Right cardiac atrium (tissue), 5 donors: Measurements from ENCODE around the gene S100A9. TPM values are rescaled to one million over a fixed set of nuclear protein-coding genes. Genes with fewer than 3 reads are reported as not detected.
"Not testable (repeated sequence)": the region's sequence is repeated elsewhere in the genome, so short reads cannot be mapped to it uniquely, and the experiment has no call there.

ENCODE experiments used
- ATAC-seq, 2 donors: fragments of 200-7000 bp; cut with Tn5 transposase; one replicate each; pipeline versions ENCODE4 v1.8.0 to v1.9.1; 2020; ENCODE audit warnings: moderate library complexity in 2 of 2, mild to moderate bottlenecking in 1 of 2
- DNase-seq, 3 donors: peaks; one replicate each; pipeline ENCODE4 v3.0.0-alpha.2; 2020
- H3K27ac ChIP-seq: one replicate; pipeline ENCODE4 v1.5.1; 2013; ENCODE audit warnings: mild to moderate bottlenecking, low read length, control low read depth, moderate library complexity
- H3K27me3 ChIP-seq: one replicate; pipeline ENCODE4 v1.6.1; 2013; ENCODE audit not compliant: control insufficient read depth, insufficient read depth
- H3K4me1 ChIP-seq: one replicate; pipeline ENCODE4 v1.6.1; 2013; ENCODE audit warnings: low read length; ENCODE audit not compliant: control insufficient read depth, insufficient read depth
- H3K4me3 ChIP-seq: one replicate; pipeline ENCODE4 v1.5.1; 2013; ENCODE audit warnings: low read length, control low read depth
- H3K9me3 ChIP-seq: one replicate; pipeline ENCODE4 v1.6.1; 2013; ENCODE audit warnings: low read length; ENCODE audit not compliant: control insufficient read depth
- WGBS: extraction: QIAGEN DNeasy Blood & Tissue Kit; methylation state at CpG from one replicate; pipeline ENCODE4 v1.1.7; 2013; 5-methylcytosine and 5-hydroxymethylcytosine counted together
- intact Hi-C, 4 donors: fragments of 100-400 bp; cut with DNase I; formaldehyde crosslinking; loops; one replicate each; pipeline versions ENCODE4 v1.11.0 to v1.14.0; 2022 to 2023
- long read RNA-seq, 4 donors: library from polyadenylated mRNA; unstranded; transcript quantifications; one replicate each; pipeline ENCODE4 v2.0.0, GENCODE V29; 2020 to 2021
- polyA plus RNA-seq: library from polyadenylated mRNA; stranded (reverse); fragments of 200-250 nt; gene quantifications from one replicate; pipeline ENCODE4 v1.2.3, GENCODE V29; 2013
- total RNA-seq, 4 donors: library from RNA; stranded (reverse); fragmentation: NEBNext Ultra II Directional; extraction: Animal tissue kit (Norgen Biotek cat#: 25700); gene quantifications; one replicate each; pipeline ENCODE4 v1.2.1, GENCODE V29; 2021
- donor health status: healthy with polysubstance abuse.
- donor health status: DM: no; HTN: yes; CAD: no.
- donor health status: DM: no; HTN: no; CAD: no.
- donor health status: DM: no; HTN: yes; CAD: no; lungs with severe emphysema.
- donor health status: DM: yes; HTN: yes; CAD: no.

Gene S100A9
- total RNA-seq: 100 to 1,000 TPM in 3 of 4 donors, 10 to 100 TPM in 1; 48.6 to 167 (median 142) TPM
- 69.9 TPM for polyA plus RNA-seq
- long read RNA-seq, donor 1, transcript S100A9-201 (3 exons, 577 nt): major isoform, 5 of 8 reads
- long read RNA-seq, donor 1, partial matches to known transcripts: 3 of 8 reads
- long read RNA-seq, donor 1, other reads (novel, unspliced or antisense): 0 of 8 reads
- long read RNA-seq, donor 2, transcript S100A9-201 (3 exons, 577 nt): major isoform, 6 of 8 reads
- long read RNA-seq, donor 2, partial matches to known transcripts: 2 of 8 reads
- long read RNA-seq, donor 2, other reads (novel, unspliced or antisense): 0 of 8 reads
- long read RNA-seq, donor 3, partial matches to known transcripts: 1 of 1 reads
- long read RNA-seq, donor 3, other reads (novel, unspliced or antisense): 0 of 1 reads
- long read RNA-seq, donor 4, partial matches to known transcripts: 3 of 3 reads
- long read RNA-seq, donor 4, other reads (novel, unspliced or antisense): 0 of 3 reads

DNA sequence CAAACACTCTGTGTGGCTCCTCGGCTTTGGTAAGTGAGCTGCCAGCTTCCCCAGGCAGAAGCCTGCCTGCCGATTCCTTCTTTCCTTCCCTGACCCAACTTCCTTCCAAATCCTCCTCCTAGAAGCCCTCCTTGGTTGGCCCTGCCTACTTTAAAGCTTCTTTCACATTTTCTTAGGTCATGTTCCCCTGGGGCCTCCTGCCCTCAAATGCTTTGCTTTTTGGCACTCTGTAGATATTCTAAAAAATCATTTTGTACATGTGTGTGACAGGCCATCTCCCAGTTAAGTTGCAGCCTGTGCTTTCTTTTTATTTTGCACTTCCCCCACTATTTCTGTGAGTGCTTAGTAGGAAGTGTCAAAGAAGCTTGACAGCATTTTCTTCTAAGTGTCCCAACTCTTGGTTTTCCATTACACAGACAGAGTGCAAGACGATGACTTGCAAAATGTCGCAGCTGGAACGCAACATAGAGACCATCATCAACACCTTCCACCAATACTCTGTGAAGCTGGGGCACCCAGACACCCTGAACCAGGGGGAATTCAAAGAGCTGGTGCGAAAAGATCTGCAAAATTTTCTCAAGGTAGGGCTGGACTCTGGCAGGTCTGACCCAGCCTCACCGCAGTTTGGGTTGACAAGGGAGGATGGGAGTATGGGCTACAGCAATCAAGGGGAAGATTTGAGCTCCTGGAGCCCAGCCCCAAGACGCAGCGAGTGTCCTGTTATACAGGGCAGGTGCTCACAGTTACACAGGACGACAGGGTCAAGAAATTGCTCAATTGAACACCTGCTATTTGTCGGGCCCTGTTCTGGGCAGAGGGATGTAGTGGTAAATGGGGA is at the start of gene S100A9:
Gene S100A9 (plus strand): TSS at position 2 of the 838 bp plus-strand sequence. CDS start 430 bp downstream, at position 432.
- intact Hi-C loops: no loop called here
- H3K27ac ChIP-seq: no peak within 1 kb of the TSS
- whole genome bisulfite sequencing: 76% methylated on average over 11 of the region's 11 CpGs

DNA sequence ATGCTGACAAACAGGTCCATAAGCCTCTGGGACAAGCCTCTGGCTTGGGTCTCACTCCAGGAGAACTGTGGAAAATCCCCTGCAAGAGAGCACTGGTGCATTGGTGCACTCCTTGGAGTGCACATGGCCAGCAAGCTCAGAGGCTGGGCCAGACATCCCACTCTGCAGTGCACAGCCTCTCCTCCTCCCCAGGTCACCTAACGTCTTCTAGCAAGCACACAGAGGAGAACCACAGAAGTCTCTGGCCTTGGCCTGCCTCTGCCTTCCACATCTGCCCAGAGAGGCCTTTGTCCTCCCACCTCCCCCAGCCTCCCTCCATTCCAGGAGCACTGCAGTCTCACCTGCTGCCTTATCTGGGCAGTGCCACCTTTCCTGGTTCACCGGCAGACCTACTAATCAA is 49.1 kb upstream of the S100A9 start:
- intact Hi-C loops: no loop called here
- Histone ChIP-seq H3K27me3 (no peaks in the 10 kb centered on the region), H3K9me3 (no peaks in the 10 kb centered on the region), H3K4me1 (no peaks in the 10 kb centered on the region), H3K4me3 (no peak overlapping the region), H3K27ac (no peak overlapping the region)
- DNase-seq: no peak
- 72% methylated on average over 2 of the region's 2 CpGs for WGBS
- no peak for ATAC-seq

More for the DNA sequence above, at the start of gene S100A9:
- H3K9me3 ChIP-seq: no peaks in the 10 kb centered on the region
- DNase-seq (no peak), ATAC-seq (no peak)
- H3K4me3 ChIP-seq: no peak within 1 kb of the TSS
- no peaks in the 10 kb centered on the region for H3K27me3 ChIP-seq
- H3K4me1 ChIP-seq: no peaks in the 10 kb centered on the region

DNA sequence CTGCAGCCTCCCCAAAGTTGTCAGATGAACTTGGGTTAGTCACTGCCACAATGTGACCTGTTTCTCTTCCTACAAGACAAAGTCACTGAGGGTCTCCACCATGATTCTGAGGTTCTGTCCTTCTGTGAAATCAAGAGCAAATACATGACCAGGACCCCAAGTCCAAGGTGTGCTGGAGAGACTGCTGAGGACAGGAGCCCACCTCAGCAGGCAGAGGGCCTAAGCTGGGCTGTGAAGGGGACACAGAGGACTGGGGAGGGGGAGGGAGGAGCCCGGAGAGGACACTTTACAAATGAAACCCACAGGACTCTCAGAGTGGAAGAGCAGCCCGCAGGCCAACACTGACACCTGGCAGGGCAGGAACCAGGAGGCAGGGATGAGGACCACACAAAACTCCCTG is 48.2 kb upstream of the S100A9 start:
- WGBS: 81% methylated on average over 2 of the region's 2 CpGs
- no peaks in the 10 kb centered on the region for H3K9me3 ChIP-seq
- intact Hi-C loops: no loop called here
- ATAC-seq: no peak
- no peak overlapping the region for H3K27ac ChIP-seq
- no peak for DNase-seq
- no peaks in the 10 kb centered on the region for H3K4me1 ChIP-seq
- H3K4me3 ChIP-seq: no peak overlapping the region
- H3K27me3 ChIP-seq: no peaks in the 10 kb centered on the region

DNA sequence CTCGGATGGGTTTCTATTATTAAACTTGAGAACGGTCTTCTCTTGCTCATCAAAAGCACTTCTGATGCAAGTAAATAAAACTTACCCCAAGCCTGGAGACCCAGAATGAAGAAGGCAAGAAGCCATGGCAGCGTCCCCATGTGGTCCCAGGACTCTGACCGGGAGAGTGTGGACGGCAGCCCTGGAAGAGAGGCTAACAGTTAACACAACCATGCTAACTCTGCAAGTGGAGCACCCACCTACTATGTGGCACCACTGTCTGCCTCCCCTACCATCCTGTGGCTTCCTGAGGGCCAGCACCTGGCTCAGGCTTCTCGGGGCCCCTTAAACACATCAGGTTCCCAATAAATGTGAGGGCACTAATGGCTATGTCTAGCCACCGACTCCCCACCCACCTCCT is 47.1 kb upstream of the S100A9 start:
- no peak for DNase-seq
- H3K27me3 ChIP-seq: no peaks in the 10 kb centered on the region
- 64% methylated on average over 7 of the region's 7 CpGs for WGBS
- ATAC-seq: no peak
- no peak overlapping the region for H3K4me3 ChIP-seq
- H3K27ac ChIP-seq: no peak overlapping the region
- H3K4me1 ChIP-seq: no peaks in the 10 kb centered on the region
- no peaks in the 10 kb centered on the region for H3K9me3 ChIP-seq
- intact Hi-C loops: no loop called here

DNA sequence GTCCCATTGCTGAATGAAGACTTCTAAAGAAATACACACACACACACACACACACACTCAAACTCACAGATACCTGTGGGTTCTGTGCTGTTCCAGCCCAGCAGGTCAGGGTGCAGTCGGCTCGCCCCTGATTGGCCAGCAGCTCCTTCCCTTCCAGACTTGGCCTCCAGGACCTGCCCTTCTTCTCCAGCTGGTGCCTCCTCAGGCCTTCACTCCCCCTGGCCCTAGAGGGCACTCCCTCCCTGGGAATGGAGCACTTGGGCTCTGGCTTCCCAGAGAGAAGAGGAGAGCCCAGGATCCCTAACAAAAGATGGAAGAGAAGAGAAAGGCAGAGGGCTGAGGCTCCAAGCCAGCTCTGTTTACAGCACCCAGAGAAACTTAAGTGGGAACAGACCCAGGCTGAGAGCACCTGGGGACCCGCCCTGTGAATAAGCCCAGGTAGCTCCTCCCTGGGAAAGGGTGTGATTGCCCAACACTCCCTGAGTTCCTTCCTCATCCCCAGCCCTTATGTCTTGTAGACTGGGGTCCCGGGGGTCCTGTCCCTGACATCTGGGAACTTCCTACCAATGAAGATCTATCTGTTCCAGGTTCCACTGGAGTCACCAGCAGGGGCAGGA is 45.0 kb upstream of the S100A9 start, which contains the start of gene PGLYRP3:
Gene PGLYRP3 (minus strand): TSS at position 383 of the 617 bp plus-strand sequence. CDS start 2,287 bp downstream, outside the sequence.
- intact Hi-C loops: no loop called here
- H3K4me1 ChIP-seq: no peaks in the 10 kb centered on the region
- H3K27me3 ChIP-seq: no peaks in the 10 kb centered on the region
- no peaks in the 10 kb centered on the region for H3K9me3 ChIP-seq
- ATAC-seq (no peak), DNase-seq (no peak)
- no peak within 1 kb of the TSS for H3K4me3 ChIP-seq
- no peak within 1 kb of the TSS for H3K27ac ChIP-seq
- 78% methylated on average over 4 of the region's 4 CpGs for WGBS

DNA sequence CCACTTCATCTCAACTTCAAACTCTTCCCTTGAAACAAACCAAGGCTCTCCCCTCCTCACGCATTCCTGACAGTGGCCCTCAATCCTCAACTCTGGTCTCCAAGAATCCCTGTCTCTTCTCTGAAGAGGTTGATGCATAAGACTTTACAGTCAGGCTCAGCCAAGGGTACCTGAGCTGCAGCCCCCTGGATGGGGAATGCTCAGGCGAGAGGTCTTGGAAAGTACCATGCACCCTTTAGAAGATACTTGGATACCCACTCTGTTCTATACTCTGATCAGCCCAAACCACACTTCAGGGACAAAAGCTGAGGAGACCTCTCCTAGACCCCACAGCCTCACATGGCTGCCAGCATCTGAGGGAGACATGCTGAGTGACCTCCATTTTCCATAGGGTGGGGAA is 44.4 kb upstream of the S100A9 start:
- ATAC-seq: no peak
- H3K9me3 ChIP-seq: no peaks in the 10 kb centered on the region
- H3K27ac ChIP-seq: no peak overlapping the region
- no peaks in the 10 kb centered on the region for H3K27me3 ChIP-seq
- intact Hi-C loops: no loop called here
- DNase-seq: no peak
- H3K4me1 ChIP-seq: no peaks in the 10 kb centered on the region
- WGBS: 86% methylated on average over 2 of the region's 2 CpGs
- no peak overlapping the region for H3K4me3 ChIP-seq

DNA sequence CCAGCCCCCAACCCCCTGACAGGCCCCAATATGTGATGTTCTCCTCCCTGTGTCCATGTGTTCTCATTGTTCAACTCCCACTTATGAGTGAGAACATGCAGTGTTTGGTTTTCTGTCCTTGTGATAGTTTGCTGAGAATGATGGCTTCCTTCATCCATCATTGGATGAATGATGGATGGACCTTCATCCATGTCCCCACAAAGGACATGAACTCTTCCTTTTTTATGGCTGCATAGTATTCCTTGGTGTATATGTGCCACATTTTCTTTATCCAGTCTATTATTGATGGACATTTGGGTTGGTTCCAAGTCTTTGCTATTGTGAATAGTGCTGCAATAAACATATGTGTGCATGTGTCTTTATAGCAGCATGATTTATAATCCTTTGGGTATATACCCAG is 43.3 kb upstream of the S100A9 start:
- H3K27me3 ChIP-seq, H3K4me1 ChIP-seq, DNase-seq, H3K4me3 ChIP-seq, intact Hi-C loops, H3K9me3 ChIP-seq, H3K27ac ChIP-seq, ATAC-seq: not testable (repeated sequence)

DNA sequence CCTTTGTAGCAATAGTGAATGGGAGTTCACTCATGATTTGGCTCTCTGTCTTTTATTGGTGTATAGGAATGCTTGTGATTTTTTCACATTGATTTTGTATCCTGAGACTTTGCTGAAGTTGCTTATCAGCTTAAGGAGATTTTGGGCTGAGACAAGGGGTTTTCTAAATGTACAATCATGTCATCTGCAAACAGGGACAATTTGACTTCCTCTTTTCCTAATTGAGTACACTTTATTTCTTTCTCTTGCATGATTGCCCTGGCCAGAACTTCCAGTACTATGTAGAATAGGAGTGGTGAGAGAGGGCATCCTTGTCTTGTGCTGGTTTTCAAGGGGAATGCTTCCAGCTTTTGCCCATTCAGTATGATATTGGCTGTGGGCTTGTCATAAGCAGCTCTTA is 41.6 kb upstream of the S100A9 start:
- H3K4me1 ChIP-seq, DNase-seq, ATAC-seq, H3K9me3 ChIP-seq, H3K27me3 ChIP-seq, H3K4me3 ChIP-seq, intact Hi-C loops, H3K27ac ChIP-seq: not testable (repeated sequence)

DNA sequence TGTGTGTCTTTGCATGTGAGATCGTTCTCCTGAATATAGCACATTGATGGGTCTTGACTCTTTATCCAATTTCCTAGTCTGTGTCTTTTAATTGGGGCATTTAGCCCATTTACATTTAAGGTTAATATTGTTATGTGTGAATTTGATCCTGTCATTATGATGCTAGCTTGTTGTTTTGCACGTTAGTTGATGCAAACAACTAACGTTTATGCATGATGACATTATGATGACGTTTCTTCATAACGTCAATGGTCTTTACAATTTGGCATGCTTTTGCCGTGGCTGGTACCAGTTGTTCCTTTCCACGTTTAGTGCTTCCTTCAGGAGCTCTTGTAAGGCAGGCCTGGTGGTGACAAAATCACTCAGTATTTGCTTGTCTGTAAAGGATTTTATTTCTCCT is 39.5 kb upstream of the S100A9 start:
- 88% methylated on average over 7 of the region's 7 CpGs for WGBS
- DNase-seq, ATAC-seq, intact Hi-C loops, H3K4me3 ChIP-seq, H3K4me1 ChIP-seq, H3K9me3 ChIP-seq, H3K27me3 ChIP-seq, H3K27ac ChIP-seq: not testable (repeated sequence)

DNA sequence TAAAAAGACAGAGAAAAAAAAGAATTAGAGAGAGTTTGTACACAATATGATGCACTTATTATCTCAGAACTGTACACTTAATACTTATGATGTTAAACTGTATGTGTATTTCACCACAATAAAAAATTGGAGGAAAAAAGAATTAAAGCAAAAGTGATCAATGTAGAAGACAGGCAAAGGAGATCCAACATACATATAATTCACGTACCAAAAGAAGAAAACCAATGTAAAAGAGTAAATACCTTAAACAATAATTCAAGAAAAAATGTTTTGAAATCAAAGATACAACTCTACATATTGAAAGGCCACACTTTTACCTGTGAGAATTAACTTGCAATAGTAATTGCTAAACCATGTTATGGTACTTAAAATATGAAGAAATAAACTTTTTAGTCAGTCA is 35.1 kb upstream of the S100A9 start:
- 0% methylated on average over 1 of the region's 1 CpG for WGBS
- intact Hi-C loops: no loop called here
- no peak overlapping the region for H3K4me3 ChIP-seq
- H3K27me3 ChIP-seq: no peaks in the 10 kb centered on the region
- no peak overlapping the region for H3K27ac ChIP-seq
- ATAC-seq (no peak), DNase-seq (no peak)
- no peaks in the 10 kb centered on the region for H3K9me3 ChIP-seq
- no peaks in the 10 kb centered on the region for H3K4me1 ChIP-seq

DNA sequence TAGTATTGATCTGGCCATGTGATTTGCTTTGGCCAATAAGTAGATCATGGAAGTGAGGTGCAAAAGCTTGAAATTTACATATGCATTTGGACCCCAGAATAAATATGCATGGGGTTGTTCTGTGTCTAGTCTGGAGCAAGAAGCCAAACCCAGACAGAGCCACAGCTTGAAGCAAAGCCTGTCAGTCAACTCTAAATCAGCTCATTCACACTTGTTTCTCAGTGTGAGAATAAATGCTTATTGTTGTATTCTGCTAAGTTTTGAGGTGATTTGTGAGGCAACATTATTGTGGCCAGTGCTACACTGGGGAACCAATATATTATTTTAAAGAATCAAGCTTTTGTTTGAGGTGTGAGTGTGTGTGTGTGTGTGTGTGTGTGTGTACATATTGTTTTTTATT is 32.7 kb upstream of the S100A9 start:
- Histone ChIP-seq H3K27me3 (no peaks in the 10 kb centered on the region), H3K27ac (no peak overlapping the region), H3K9me3 (no peaks in the 10 kb centered on the region), H3K4me3 (no peak overlapping the region), H3K4me1 (no peaks in the 10 kb centered on the region)
- ATAC-seq: no peak
- intact Hi-C loops: no loop called here
- no peak for DNase-seq
